GM21737 (cell line): ENCODE data around the gene EVPLL.
A peak's percentile ranks its signal among the peaks of the same experiment; 100 is the strongest.
"Not testable (repeated sequence)": the region's sequence is repeated elsewhere in the genome, so short reads cannot be mapped to it uniquely, and the experiment has no call there.

Source experiments
- ATAC-seq: cut with Tn5 transposase; IDR thresholded peaks from one replicate; pipeline ENCODE4 v1.9.1; 2021; ENCODE audit warnings: mild to moderate bottlenecking, moderate library complexity; ENCODE audit not compliant: unreplicated experiment

Gene EVPLL

DNA sequence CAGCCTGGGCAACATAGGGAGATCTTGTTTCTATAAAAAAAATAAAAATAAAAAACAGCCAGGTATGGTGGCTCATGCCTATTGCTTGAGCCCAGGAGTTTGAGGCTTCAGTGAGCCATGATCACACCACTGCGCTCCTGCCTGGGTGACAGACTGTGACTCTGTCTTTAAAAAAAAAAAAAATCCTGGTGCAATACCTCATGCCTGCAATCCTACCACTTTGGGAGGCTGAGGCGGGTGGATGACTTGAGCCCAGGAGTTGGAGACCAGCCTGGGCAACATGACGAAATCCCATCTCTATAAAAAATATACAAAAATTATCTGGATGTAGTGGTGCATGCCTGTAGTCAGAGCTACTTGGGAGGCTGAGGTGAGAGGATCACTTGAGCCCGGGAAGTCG is 1.0 kb downstream of the EVPLL start:
- ATAC-seq = not testable (repeated sequence)

GRCh38 chr17:18379246-18380146 is 1.9 kb downstream of the EVPLL start:
- no peak for ATAC-seq

DNA sequence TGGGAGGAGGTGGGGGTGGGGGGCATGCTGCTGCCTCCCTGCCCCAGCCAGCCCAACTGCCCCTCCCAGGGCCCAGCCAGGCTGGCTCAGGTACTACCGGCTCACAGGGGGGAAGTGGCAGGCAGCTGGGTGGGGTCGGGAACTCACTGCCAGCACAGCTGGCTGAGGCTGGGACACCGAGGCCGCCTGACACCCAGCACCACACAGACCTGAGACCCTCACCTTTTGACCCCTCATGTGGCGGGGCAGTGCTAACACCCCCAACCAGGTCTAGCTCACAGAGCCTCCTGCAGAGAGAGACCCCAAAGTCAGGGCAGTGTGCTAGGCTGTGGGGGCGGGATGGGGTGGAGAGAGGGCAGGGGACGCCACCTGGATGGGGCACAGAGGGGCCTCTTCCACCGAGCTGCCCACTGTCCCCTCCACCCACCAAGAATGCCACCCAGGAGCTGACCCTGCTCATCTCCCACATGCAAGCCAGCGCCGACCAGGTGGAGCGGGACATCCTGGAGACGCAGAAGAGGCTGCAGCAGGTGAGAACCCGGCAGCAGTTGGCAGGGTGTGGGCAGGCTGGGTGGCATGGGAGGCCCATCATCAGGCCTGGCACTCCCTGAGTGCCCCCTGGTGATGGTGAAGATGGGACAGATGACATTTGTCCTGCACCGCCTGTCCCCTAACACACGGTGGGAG is 3.0 kb downstream of the EVPLL start:
- ATAC-seq = no peak

DNA sequence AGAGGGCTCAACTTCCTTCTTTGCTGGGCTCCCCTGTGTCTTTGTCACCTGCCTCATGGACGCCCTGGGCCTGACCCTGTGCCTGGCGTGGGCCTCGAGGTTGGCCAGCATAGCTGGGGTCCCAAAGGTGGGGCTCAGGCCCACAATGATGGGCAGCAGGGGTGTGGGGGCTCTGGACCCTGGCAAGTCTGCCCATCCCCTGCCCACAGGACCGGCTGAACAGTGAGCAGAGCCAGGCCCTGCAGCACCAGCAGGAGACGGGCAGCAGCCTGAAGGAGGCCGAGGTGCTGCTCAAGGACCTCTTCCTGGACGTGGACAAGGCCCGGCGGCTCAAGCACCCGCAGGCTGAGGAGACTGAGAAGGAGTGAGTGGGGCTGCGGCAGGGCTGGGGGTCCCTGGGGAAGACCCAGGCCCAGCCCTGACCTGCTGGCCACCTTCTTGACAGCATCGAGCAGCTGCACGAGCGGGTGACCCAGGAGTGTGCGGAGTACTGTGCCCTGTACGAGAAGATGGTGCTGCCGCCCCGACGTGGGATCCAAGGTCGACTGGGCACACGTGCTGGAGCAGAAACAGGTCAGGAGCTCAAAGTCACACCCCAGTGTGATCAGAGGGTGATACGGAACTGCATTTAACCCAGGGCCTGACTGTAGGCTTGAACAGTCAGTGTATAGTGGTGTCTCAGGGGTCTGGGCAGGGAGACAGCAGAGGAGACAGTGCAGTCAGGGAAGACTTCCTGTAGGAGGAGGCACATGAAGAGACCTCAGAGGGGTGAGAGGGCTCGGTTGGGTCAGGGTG is 3.8 kb downstream of the EVPLL start:
- ATAC-seq = no peak

DNA sequence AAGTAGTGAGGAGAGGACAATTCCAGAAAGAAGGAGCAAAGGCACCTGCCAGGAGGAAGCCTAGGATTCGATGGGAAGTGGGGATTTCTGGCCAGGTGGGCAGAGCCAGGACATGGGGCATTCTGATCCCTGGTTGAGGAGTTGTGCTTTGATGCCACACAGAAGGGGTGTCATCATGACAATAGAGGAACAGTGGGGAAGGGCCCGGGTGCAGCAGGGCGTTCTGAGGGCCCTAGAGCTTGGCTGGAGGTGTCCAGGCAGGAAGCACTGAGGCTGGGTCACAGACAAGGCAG is 4.3 kb downstream of the EVPLL start:
- no peak for ATAC-seq

- no peak for ATAC-seq
Measured at GRCh38 chr17:18382441-18383078, 5.0 kb downstream of the EVPLL start.

DNA sequence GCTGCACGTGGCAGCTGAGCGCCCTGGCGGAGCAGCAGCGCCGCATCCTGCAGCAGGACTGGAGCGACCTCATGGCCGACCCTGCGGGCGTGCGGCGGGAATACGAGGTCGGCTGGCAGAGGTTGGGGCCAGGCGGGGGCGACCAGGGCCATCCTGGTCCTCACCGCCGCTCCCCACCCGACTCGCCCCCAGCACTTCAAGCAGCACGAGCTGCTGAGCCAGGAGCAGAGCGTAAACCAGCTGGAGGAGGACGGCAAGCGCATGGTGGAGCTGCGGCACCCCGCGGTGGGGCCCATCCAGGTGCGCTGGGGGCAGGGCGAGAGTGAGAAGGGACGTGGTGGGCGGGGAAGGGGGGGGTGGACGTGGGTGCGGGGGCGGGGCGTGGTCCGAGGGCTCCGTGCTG is 5.5 kb downstream of the EVPLL start:
- not testable (repeated sequence) for ATAC-seq

- ATAC-seq = not testable (repeated sequence)
Measured at GRCh38 chr17:18384271-18384670, 6.7 kb downstream of the EVPLL start.

GRCh38 chr17:18387583-18387982 is 10.0 kb downstream of the EVPLL start:
- not testable (repeated sequence) for ATAC-seq

DNA sequence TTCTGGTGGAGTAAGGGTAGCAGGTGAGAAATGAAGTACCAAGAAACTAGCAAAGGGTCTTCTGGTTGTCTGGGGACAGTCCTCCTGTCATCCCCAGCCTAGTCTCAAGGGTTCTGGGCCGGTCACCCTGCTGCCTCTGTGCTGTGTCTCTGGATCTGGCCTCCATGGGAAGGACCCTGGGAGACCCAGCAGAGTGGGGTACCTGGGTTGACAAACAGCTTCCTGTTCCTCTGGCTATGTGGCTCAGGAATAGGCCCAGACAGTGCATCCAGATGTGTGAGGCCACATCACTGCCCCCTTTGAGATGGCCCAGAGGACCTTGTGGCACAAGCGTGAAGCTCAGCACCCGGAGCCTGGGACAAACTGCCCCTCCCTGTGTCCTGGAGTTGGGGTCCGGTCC is 10.7 kb downstream of the EVPLL start:
- ATAC-seq = not testable (repeated sequence)

DNA sequence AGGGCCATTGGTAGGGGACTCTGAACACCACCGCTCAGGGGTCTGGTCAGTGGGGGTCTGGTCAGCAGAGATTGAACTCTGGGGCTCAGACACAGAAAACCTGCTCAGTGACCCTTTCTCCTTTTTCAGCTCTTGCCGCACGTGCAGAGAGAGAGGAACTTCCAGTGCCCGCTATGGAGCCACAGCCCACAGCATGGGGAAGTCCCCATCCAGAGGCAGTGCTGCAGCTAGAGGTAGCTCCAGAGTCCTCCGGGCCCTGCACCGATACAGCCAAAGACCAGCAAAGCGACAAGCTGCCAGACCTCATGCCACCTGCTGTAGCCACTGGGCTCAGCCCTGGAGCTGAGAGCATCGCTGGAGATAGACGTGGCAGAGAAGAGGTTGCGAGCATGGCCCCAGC is 11.2 kb downstream of the EVPLL start:
- ATAC-seq = not testable (repeated sequence)

DNA sequence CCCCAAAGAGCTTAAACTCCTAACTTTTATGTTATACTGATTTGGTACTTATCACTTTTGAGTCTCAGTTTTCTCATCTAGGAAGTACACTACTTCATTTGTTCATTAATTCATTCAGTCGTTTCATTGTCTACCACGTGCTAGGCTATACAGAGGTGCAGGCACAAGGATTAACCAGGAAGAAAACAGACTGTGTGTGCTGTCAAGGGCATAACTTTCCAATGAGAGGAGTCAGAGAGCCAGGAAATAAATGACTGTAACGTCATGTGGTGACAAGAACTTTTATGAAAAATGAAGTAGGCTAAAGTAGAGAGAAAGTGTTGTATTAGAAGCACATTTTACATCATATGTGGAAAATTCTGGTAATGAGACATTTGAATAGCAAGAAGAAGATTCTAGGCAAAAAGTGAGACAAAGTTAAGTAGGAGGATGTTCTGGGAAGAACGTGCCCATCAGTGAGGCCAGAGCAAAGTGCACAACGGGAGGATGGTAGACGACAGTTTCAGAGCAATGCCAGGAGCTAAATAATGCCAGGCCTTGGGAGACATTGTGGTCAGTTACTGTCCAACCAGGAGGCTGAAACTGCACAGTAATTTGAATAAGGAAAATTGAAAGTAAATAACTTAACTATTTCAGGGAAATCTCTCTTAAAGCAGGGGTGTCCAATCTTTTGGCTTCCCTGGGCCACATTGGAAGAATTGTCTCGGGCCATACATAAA is 24.5 kb downstream of the EVPLL start:
- not testable (repeated sequence) for ATAC-seq

DNA sequence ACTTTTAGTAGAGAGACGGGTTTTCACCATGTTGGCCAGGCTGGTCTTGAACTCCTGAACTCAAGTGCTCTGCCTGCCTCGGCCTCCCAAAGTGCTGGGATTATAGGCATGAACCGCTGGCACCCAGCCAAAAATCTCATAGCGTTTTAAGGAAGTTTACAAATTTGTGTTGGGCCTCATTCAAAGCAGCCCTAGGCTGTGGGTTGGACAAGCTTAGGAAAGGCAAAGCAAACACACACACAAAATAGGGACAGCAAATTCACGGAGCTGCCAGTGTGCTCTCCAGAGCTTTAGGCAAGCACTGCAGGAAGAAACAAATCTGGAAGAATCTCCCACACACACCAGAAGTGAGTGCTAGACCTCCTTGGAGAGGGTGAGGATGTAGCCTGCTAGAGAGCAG is 25.6 kb downstream of the EVPLL start:
- not testable (repeated sequence) for ATAC-seq

DNA sequence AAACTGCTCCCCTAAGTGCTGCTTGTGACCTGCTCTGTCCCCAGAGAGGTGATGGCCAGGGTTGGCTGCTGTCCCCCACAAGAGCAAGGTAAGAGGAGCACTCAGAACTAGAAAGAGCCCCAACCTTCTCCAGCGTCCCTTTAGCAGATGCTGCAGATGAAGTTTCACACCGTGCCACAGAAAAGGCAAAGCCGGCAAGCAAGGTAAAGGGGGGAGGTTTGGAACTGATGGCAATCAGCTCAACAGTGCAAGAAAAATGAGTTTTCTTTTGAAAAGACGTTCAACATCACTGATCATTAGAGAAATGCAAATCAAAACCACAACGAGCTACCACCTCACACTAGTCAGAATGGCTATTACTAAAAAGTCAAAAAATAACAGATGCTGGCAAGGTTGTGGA is 26.0 kb downstream of the EVPLL start:
- peak; percentile 94 for ATAC-seq

GRCh38 chr17:18408906-18409305 is 31.3 kb downstream of the EVPLL start:
- ATAC-seq = not testable (repeated sequence)

- not testable (repeated sequence) for ATAC-seq
Measured at GRCh38 chr17:18409321-18409720, 31.7 kb downstream of the EVPLL start.

DNA sequence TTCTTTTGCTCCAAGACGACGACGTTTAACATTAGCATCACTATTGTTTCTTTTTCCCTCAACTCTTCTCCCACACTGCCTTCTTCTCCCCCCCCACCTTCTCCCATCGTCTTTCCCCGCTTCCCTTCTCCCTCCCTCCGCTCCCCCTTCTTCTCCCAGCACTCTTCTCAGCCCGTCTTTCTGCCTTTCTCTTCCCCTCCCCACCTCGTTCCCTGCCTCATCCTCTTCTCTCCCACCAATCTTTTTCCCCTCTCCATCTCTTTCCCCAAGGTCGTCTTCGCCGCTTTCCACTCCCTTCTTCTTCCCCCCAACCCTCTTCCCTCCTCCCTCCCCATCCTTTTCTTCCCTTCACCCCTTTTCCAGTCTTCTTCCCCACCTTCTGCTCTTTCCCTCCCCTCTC is 33.2 kb downstream of the EVPLL start:
- ATAC-seq = not testable (repeated sequence)

DNA sequence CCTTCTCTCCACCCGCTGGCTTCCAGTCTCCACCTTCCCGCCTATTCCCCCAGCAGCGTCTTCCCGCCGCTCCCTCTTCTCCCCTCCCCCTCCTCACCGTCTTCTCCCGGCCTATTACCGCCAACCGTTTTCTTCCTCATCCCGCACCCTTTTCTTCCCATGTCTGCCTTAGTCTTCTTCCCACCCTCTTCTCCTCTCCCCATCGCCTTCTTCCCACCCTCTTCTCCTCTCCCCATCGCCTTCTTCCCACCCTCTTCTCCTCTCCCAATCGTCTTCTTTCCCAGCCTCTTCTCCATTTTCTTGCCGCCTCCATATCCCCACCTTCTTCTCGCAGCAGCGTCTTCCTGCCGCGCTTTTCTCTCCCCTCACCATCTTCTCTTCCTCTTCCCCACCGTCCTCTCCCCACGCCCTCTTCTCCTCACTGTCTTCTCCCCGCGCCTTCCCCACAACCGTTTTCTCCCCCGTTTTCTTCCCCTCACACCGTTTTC is 33.8 kb downstream of the EVPLL start:
- not testable (repeated sequence) for ATAC-seq

- peak; percentile 72 for ATAC-seq
Measured at GRCh38 chr17:18412001-18412538, 34.5 kb downstream of the EVPLL start.

- not testable (repeated sequence) for ATAC-seq
Measured at GRCh38 chr17:18421521-18421920, 43.9 kb downstream of the EVPLL start.
